NCI-H1694 (cell line): ENCODE measurements around the gene STAT4.
"Not testable (repeated sequence)": the region's sequence is repeated elsewhere in the genome, so short reads cannot be mapped to it uniquely, and the experiment has no call there.

Source experiments
- DNase-seq: peaks from one replicate; lab custom pipeline; 2025; lab: John Stamatoyannopoulos, UW

STAT4 gene

GRCh38 chr2:191013932-191014652 lies 136.7 kb downstream of the STAT4 start, which contains the start of gene STAT1:
STAT1 (minus strand) TSS chr2:191014171; CDS start chr2:191010003, 4,168 bp downstream.
- DNase-seq: peak; percentile 72

DNA sequence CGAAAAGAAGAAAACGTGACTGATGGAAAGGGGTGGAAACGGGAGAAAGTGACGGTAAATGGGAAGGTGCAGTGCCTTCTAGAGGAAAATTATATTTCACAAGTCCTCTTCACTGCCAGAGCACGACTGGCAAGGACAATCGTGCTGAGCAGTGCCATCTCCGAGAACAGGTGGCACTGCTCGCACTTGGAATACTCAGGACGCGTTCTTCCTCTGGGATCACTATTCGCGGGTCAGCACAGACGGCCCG lies 137.2 kb downstream of the STAT4 start:
- no peak for DNase-seq

DNA sequence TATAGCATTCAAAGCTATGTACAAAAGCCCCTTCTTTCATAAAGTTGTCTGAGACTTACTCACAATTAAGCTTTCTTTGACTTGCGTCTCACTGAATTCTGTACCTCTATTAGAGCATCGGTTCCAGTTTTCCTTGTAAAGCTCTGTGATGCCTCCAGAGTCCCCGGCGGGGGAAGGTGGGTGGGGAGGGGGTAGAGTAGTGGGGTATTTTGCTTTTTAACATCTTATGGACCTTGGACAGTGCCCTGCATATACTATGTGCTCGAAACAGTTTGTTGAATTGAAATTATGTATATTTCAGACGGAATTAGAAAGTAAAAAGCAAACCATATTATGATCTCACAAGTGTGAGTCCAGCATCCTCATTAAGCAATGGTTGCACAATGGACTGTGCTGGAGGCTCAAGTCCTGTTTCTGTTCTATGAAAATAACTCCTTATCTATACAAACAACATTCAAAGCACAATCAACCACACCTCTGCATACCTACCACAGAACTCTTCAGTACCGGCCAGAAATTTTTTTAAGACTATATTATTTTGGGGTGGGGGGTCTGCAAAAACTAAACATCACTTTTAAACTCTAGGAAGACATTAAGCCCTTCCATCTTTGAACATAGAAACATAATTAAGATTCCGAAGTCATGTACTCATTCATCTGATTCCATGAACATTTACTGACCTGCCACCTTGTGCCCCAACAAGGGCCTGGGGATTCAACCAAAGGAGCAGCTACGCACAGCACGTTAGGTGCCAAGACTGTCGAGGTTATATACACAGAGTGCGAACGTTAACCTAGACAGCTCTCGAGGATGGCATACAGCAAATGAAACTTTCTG lies 137.7 kb downstream of the STAT4 start:
- DNase-seq: no peak

- DNase-seq: no peak
These were observed 138.4 kb downstream of the STAT4 start for GRCh38 chr2:191012346-191012745.

DNA sequence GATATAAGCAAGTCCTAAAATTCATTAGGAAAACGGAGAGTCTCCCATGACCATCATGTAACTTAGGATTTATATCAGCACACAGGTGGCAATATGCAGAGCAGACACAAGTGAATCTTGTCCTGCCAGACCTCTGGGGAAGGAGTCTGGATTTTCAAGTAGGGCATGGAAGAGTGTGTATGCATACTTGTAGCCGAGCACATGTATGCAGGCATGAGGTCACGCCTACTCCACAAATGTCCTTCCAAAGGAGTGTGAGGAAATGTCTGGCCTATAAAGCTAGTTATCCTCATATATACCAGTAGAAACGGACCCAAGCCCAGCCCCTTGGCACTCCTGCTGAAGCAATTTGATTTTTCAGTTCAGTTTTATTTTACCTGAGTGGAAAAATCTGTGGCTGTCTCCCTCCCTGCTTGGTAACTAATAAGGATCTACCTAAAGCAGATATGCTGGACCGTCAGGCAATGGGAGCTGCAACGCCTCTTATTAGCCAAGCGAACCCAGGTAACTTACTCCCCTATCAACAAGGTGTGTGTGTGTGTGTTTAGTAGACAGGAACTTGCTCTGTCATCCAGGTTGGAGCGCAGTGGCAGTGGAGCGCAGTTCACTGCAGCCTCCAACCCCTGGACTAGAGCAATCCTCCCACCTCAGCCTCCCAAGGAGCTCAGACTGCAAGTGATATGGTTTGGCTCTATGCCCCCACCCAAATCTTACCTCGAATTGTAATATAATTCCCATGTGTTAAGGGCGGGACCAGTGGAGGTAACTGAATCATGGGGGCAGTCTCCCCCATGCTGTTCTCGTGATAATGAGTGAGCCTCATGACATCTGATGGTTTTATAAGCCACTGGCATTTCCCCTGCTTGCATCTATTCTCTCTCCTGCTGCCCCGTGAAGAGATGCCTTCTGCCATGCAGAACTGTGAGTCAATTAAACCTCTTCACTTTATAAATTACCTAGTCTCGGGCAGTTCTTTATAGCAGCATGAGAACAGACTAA lies 139.6 kb downstream of the STAT4 start:
- DNase-seq: no peak

DNA sequence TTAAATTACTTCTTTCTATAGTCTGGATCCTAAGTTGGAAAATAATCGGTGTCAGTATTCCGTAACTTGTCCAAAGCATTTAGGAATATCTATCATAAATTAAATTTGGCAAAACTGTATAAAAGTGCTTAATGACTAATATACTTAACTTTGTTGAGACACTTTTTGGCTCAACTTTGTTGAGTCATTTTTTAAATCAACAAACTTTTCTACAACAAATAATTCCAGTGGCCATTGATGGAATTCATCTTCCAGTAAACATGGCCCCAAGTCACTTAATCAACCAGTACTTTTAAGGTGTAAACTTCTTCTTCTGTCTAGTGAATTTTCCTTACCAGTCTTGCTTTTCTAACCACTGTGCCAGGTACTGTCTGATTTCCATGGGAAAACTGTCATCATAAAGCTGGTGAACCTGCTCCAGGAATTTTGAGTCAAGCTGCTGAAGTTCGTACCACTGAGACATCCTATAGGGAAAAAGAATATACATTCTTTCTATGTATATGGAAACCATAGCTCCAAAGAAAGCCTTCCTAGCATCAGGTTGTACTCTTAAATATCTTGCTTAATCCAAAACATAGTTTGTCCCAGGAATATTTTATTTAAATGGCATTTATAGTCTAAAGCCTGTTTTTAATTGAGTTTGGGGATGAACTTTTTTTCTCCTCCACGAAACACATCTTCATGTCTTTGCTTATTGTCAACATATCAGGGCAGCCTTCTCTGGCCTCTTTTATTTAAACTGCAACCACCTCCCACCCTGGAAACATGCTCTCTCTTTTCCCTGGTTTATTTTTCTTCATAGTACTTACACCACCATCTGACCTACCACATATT lies 141.0 kb downstream of the STAT4 start:
- no peak for DNase-seq

DNA sequence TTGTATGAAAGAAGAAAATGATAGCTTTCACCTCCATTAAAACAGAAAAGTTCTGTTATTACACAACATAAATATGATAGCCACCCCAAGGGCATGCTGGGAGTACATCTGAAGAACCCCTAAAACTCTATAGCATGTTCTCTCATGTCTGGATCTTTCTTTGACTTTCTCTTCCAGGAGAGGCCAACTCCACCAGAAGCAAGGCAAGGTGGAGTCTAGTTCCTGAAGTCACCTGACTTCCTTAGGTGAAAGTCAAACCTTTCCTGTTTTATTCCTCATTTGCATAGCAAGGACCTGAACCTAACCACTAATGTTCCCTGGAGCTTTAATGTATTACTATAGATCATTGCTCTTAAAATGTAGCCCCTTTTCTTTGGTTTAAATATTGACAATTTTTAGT lies 142.5 kb downstream of the STAT4 start:
- DNase-seq: no peak

DNA sequence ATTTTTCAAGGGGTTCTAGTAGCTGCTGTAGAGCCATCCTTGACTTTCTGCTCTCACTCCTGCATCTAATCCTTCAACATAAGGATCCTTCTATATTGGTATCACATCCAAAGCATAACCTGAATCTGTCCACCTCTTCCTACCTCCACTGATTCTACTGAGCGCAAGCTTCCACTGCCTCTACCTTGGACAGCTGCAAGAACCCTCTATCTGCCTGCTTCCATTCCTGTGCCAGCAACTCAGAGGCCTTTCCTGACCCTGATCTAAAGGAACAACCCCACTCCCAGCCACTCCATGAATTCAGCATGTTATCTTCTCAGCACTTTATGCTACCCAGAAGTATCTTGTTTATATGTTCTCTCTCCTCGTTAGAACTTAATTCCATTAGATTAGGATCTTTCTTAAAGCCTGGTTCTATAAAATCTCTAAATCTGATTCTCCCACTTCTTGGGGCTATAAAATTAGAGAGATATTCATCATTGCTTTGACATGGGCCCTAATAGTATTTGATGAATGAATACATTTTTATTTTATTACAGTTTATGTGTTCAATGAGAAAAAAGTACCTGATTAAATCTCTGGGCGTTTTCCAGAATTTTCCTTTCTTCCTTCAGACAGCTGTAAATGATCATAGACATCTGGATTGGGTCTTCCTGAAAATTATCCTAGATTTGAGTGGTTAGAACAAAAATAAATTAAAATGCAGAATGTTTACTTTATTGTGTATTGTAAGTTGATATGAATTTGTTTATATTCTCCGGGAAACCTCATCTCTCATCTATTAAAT lies 143.6 kb downstream of the STAT4 start:
- DNase-seq: no peak

GRCh38 chr2:191006297-191006696 lies 144.5 kb downstream of the STAT4 start:
- no peak for DNase-seq

DNA sequence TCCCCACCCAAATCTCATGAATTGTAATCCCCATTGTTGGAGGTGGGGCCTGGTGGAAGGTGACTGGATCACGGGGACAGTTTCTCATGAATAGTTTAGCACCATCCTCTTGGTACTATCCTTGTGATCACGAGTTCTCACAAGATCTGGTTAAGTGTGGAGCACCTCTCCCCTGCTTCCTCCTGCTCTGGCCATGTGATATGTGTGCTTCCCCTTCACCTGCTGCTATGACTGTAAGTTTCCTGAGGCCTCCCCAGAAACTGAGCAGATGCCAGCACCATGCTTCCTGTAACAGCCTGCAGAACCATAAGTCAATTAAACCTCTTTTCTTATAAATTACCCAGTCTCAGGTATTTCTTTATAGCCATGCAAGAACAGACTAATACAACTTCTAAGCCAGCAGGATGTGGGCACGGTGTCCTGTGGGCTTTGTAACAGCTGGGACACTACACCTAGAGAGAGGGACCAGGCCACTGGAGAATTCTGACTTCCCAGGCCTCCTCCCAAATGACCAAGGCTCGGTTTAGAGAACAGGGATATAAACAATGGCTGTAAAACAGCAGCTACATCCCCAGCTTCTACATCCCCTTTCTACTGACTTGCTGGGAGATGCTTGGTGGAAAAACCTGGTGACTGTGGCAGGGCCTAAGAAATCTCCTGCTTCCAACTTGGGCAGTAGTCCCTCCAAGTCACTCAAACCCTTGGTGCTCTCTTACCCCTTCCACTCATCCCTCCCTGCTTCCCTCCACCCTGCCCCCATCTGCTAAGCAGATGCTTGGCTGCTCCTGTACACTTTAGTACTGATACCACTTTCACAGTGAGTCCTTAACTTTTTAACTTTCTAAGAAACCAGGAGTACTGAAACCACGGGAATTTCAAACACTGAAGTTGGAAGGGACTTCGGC lies 147.1 kb downstream of the STAT4 start:
- no peak for DNase-seq

- DNase-seq: no peak
These were observed 149.2 kb downstream of the STAT4 start for GRCh38 chr2:191001624-191002023.

GRCh38 chr2:191001032-191001431 lies 149.8 kb downstream of the STAT4 start:
- no peak for DNase-seq

DNA sequence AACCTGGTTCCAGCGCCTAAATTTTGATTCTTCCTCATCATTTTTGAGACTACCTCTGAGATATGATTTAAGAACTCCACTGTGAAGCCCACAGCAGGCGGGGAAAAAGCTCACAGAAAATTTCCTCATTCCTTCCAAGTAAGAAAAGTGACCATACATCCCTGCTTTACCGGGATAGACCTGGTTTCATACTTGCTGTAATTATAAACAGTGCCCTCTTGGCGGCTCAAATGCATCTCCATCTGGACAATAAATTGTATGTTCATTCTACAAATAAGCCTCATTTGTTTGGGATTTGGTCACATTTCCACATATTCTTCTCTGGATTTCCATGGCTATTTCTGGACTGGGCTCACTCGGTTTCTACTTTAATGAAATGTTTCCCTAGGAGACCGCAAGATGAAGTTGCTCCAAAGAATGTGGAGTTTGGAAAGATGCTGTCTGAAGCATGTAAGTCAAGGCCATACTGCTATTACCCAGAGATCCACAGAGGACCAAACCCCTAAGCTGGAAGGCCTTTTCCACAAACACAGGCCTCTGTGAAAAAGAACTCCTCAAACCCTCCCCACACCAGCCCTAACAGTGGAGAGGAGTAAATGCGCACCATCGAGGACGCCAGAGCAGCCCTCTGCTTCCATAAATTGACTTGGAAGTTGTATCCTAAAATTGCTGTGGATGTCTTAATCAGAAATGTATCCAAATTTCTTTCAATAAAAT lies 150.7 kb downstream of the STAT4 start:
- DNase-seq: no peak

GRCh38 chr2:190999058-190999457 lies 151.7 kb downstream of the STAT4 start:
- no peak for DNase-seq

GRCh38 chr2:190997526-190998113 lies 153.2 kb downstream of the STAT4 start:
- DNase-seq: no peak

GRCh38 chr2:190996947-190997346 lies 153.8 kb downstream of the STAT4 start:
- DNase-seq: no peak

- DNase-seq: peak; percentile 15
These were observed 154.4 kb downstream of the STAT4 start for GRCh38 chr2:190996338-190996946.

GRCh38 chr2:190995315-190995714 lies 155.5 kb downstream of the STAT4 start:
- not testable (repeated sequence) for DNase-seq
